GM12892 (cell line): Measurements from ENCODE around the gene CMTM6.

Experiments
- DNase-seq: peaks from one replicate; pipeline ENCODE4 v3.0.0; 2011; ENCODE audit not compliant: insufficient read length
- FAIRE-seq: peaks from 2 replicates; lab custom pipeline; 2011; peaks lifted over from hg19 to GRCh38; lab: Jason Lieb, UNC
- POLR2A ChIP-seq: IDR thresholded peaks from 2 replicates; pipeline ENCODE4 v1.6.1; 2011; ENCODE audit warnings: low read depth, low read length, control low read depth
- POLR2AphosphoS5 ChIP-seq: IDR thresholded peaks from 2 replicates; pipeline ENCODE4 v1.6.1; 2011; ENCODE audit warnings: low read depth, low read length, control low read depth
- TAF1 ChIP-seq: IDR thresholded peaks from 2 replicates; pipeline ENCODE4 v1.6.1; 2011; ENCODE audit warnings: low read depth, mild to moderate bottlenecking, control low read depth, low read length, borderline replicate concordance

Gene CMTM6

DNA sequence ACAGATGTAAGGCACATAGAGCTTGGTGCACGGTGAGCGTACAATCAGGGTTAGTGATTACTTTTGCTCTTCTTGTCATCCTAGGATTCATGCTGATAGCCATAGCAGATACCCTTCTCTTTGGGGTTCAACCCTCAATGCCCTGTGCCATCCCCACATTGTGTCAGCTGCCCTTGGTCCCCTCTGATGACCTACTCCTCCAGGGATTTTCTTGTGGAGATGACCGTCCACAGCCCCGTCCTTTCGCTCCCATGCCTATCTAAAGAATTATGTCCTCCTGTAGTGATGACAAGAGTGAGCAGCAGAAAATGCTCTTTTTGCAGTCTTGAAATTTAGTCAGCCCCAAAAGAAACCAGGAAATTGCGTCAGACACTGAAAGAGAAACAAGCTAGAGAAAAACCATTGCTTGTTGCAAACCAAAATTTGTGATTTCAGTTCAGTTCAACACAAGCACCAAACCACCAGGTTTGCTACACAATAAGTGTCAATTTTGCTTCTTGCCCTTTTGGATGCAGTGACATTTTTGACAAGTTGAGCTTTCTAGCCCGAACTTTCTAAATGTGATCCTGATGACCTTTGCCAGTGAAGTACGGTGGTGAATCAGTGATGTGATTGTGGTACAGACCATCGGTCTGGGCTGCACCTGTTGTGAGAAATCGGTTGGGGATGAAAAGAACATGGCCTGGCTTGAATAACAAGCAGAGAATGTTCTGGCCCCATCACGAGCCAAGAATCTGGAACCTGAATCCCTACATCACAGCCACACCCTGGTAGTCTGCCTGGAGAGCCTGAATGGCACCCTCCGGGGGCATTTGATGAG is 69.7 kb downstream of the CMTM6 start:
- FAIRE-seq (peak; percentile 87), DNase-seq (no peak)
- TF ChIP-seq POLR2AphosphoS5 (no peak), POLR2A (no peak), TAF1 (no peak)

DNA sequence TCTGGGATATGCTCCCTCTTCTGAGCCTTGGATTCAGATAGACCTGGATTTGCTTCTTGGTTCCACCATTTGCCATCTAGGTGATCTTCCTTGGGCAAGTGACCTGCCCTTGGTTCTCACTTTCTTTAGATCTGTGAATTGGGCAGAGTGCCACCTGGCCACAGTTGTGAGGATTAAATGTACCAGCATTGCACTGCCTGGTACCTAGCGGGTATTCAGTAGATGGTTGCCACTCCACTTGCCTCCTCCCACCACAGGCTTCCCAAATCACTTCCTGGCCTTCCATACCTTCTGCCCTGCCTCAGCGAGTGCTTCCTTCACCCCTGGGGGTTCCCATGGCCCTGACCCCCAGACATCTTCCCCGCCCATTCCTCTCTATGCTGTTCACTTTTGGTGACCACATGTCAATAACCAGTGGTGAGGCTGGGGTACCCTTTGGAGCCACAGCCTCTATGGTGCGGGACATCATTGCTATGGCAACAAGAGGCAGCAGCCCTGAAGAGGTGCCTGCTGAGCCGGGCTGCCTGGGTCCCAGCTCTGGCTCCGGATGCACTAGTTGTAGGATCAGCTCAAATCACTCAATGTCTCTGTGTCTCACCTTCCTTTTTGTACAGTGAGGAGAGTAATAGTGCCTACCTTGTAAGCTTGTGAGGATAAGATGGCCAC is 70.5 kb downstream of the CMTM6 start:
- TF ChIP-seq TAF1 (no peak), POLR2A (no peak), POLR2AphosphoS5 (no peak)
- DNase-seq (no peak), FAIRE-seq (peak; percentile 64)

DNA sequence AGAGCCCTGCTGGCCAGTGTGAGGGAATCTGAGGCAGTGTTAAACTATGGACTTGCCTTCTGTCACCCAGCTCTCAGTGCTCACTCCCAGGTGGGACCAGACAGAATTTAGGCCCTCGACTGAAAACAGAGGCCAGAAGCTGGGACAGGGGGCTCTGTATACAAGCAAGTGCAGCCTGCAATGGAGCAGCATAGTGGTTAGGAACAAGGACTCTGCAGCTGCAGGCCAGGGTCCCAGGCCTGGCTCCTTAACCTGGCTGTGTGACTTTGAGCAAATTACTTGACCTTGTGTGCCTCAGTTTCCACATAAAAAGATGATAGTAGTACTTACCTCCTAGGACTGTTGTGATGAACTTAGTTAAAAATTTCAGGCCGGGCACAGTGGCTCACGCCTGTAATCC is 71.2 kb downstream of the CMTM6 start:
- no peak for FAIRE-seq
- no peak for DNase-seq
- TF ChIP-seq TAF1 (no peak), POLR2A (no peak), POLR2AphosphoS5 (no peak)
